Testis (tissue), 3 donors: ENCODE results near the gene GPR162. TPM values are rescaled to one million over a fixed set of nuclear protein-coding genes. Genes with fewer than 3 reads are reported as not detected.
"Not testable (repeated sequence)": the region's sequence is repeated elsewhere in the genome, so short reads cannot be mapped to it uniquely, and the experiment has no call there.

ENCODE experiments used
- DNase-seq: peaks from one replicate; pipeline ENCODE4 v3.0.0-alpha.2; 2019
- H3K27ac ChIP-seq, 2 donors: fragments of 200-600 bp; sonication (generic); one replicate each; pipeline ENCODE4 v1.5.1; 2019
- H3K27me3 ChIP-seq: fragments of 200-600 bp; sonication (generic); one replicate; pipeline ENCODE4 v1.5.1; 2019
- H3K36me3 ChIP-seq: fragments of 200-600 bp; sonication (generic); one replicate; pipeline ENCODE4 v1.5.1; 2017; ENCODE audit warnings: low read depth; ENCODE audit errors: missing control alignments
- H3K4me1 ChIP-seq: fragments of 200-600 bp; sonication (generic); one replicate; pipeline ENCODE4 v1.5.1; 2019
- H3K4me3 ChIP-seq, 2 donors: fragments of 200-600 bp; sonication (generic); one replicate each; pipeline ENCODE4 v1.5.1; 2017 to 2019
- H3K9me3 ChIP-seq: fragments of 200-600 bp; sonication (generic); one replicate; pipeline ENCODE4 v1.5.1; 2017
- CTCF ChIP-seq, 3 experiments: fragments of 450-650 bp in 2 of 3; fragments of 200-600 bp in 1 of 3; sonication (generic) in 1 of 3; IDR thresholded peaks; one replicate each; pipeline ENCODE4 v1.5.1; 2016 to 2019; ENCODE audit warnings: antibody characterized with exemption in 3 of 3, mild to moderate bottlenecking in 2 of 3, moderate library complexity in 1 of 3
- POLR2A ChIP-seq: fragments of 450-650 bp; IDR thresholded peaks from one replicate; pipeline ENCODE4 v1.6.1; 2017; ENCODE audit warnings: antibody characterized with exemption, mild to moderate bottlenecking, moderate library complexity
- WGBS, 2 donors: methylation state at CpG; one replicate each; pipeline ENCODE4 v1.1.5; 2018; 5-methylcytosine and 5-hydroxymethylcytosine counted together
- intact Hi-C: fragments of 100-400 bp; cut with DNase I; formaldehyde crosslinking; loops from one replicate; pipeline ENCODE4 v1.15.1; 2023; ENCODE audit warnings: low total_unique reads
- polyA plus RNA-seq: library from polyadenylated mRNA; stranded (reverse); fragments of 350-450 nt; fragmentation: Illumina TruSeq; extraction: RNeasy Lipid Tissue Mini Kit (QIAGEN cat#74804); gene quantifications from one replicate; pipeline ENCODE4 v1.2.3, GENCODE V29; 2014; ENCODE audit warnings: low read depth, low replicate concordance; ENCODE audit not compliant: insufficient read depth
- total RNA-seq, 2 donors: library from RNA; depleted of rRNA; stranded (reverse); fragments of >200 nt; gene quantifications; one replicate each; pipeline ENCODE4 v1.2.3, GENCODE V29; 2016

GPR162 gene
- total and polyA plus RNA-seq, 3 donors from 2014 or later = 0.94 to 2.2 (median 1.8) TPM

- H3K36me3 ChIP-seq = no peaks in the 10 kb centered on the region
- no peak for DNase-seq
Measured at GRCh38 chr12:6866920-6867412, 45.3 kb downstream of the GPR162 start.

GRCh38 chr12:6867413-6868210 lies 46.0 kb downstream of the GPR162 start, which contains the start of gene TPI1:
TPI1 (plus strand) TSS chr12:6867531; CDS start chr12:6867567, 36 bp downstream.
- H3K36me3 ChIP-seq = no peaks in the 10 kb centered on the region
- peak within 1 kb of the TSS; percentile 90 for H3K4me3 ChIP-seq
- peaks cover 35% of the 10 kb centered on the region for H3K4me1 ChIP-seq
- H3K27me3 ChIP-seq = no peaks in the 10 kb centered on the region
- peak; percentile 90 for DNase-seq
- H3K9me3 ChIP-seq = no peaks in the 10 kb centered on the region
- intact Hi-C loops = no loop called here
- TF ChIP-seq POLR2A (peak; percentile 76), CTCF (IDR thresholded peaks at IDR 0.05) (no peak)
- H3K27ac ChIP-seq = peak within 1 kb of the TSS; percentile 90 to 95
- WGBS, 2 donors = 0% methylated on average over 18 to 51 of the region's 86 CpGs

More at GRCh38 chr12:6866920-6867412, 45.3 kb downstream of the GPR162 start:
- no peak for TF ChIP-seq POLR2A
- TF ChIP-seq CTCF (IDR thresholded peaks at IDR 0.05) = no peak
- Histone ChIP-seq H3K27me3 (no peaks in the 10 kb centered on the region), H3K4me1 (peaks cover 29% of the 10 kb centered on the region), H3K4me3 (peak overlapping the region; percentile 90), H3K27ac (peak overlapping the region; percentile 90 to 95), H3K9me3 (no peaks in the 10 kb centered on the region)
- WGBS, 2 donors = 4 to 5% methylated on average over 5 to 30 of the region's 33 CpGs
- intact Hi-C loops = no loop called here

- peak overlapping the region; percentile 90 to 95 for H3K27ac ChIP-seq
- no peaks in the 10 kb centered on the region for H3K36me3 ChIP-seq
- peaks cover 35% of the 10 kb centered on the region for H3K4me1 ChIP-seq
- DNase-seq = no peak
- intact Hi-C loops = no loop called here
- H3K27me3 ChIP-seq = no peaks in the 10 kb centered on the region
- no peaks in the 10 kb centered on the region for H3K9me3 ChIP-seq
- peak overlapping the region; percentile 90 for H3K4me3 ChIP-seq
- TF ChIP-seq POLR2A = no peak
- TF ChIP-seq CTCF (IDR thresholded peaks at IDR 0.05) = no peak
- WGBS, 2 donors = 3 to 4% methylated on average over 19 to 22 of the region's 22 CpGs
Measured at GRCh38 chr12:6868211-6869048, 46.8 kb downstream of the GPR162 start.

- Histone ChIP-seq H3K4me3 (peak overlapping the region in 1 of 2 donors; percentile 90), H3K36me3 (no peaks in the 10 kb centered on the region), H3K27me3 (no peaks in the 10 kb centered on the region), H3K27ac (peak overlapping the region; percentile 90 to 95), H3K4me1 (peaks cover 40% of the 10 kb centered on the region), H3K9me3 (no peaks in the 10 kb centered on the region)
- intact Hi-C loops = no loop called here
- 36 to 37% methylated on average over 9 to 12 of the region's 12 CpGs for WGBS, 2 donors
- peak; percentile 81 to 96 (median 87) for TF ChIP-seq CTCF (IDR thresholded peaks at IDR 0.05)
- no peak for TF ChIP-seq POLR2A
- peak; percentile 83 for DNase-seq
Measured at GRCh38 chr12:6869049-6870021, 47.7 kb downstream of the GPR162 start.

GRCh38 chr12:6870304-6870703 lies 48.7 kb downstream of the GPR162 start:
- H3K27me3 ChIP-seq, DNase-seq, H3K4me3 ChIP-seq, intact Hi-C loops, H3K27ac ChIP-seq, H3K36me3 ChIP-seq, H3K9me3 ChIP-seq: not testable (repeated sequence)
- WGBS, 2 donors = 56 to 92% methylated on average over 4 of the region's 4 CpGs
- peaks cover 40% of the 10 kb centered on the region for H3K4me1 ChIP-seq
